DMS 273 (cell line): ENCODE results near the gene DMD.

ENCODE experiments used
- DNase-seq: peaks from one replicate; lab custom pipeline; 2025; ENCODE audit not compliant: unreplicated experiment; lab: John Stamatoyannopoulos, UW

Gene DMD

GRCh38 chrX:31215277-31215815 is 1996.0 kb downstream of the DMD start:
- DNase-seq: no peak

- peak; percentile 43 for DNase-seq
Observed at GRCh38 chrX:31213941-31214340, 1997.4 kb downstream of the DMD start.

- DNase-seq: no peak
Observed at GRCh38 chrX:31212856-31213748, 1998.2 kb downstream of the DMD start.

GRCh38 chrX:31209005-31209628 is 2002.2 kb downstream of the DMD start:
- no peak for DNase-seq

GRCh38 chrX:31201503-31201902 is 2009.8 kb downstream of the DMD start:
- no peak for DNase-seq

GRCh38 chrX:31200430-31200829 is 2010.9 kb downstream of the DMD start:
- no peak for DNase-seq

GRCh38 chrX:31199840-31200114 is 2011.6 kb downstream of the DMD start:
- no peak for DNase-seq

- DNase-seq: no peak
Observed at GRCh38 chrX:31199056-31199839, 2012.1 kb downstream of the DMD start.

- no peak for DNase-seq
Observed at GRCh38 chrX:31190221-31190975, 2021.0 kb downstream of the DMD start.

- DNase-seq: no peak
Observed at GRCh38 chrX:31186693-31187338, 2024.5 kb downstream of the DMD start.

GRCh38 chrX:31185884-31186283 is 2025.5 kb downstream of the DMD start:
- DNase-seq: no peak

- no peak for DNase-seq
Observed at GRCh38 chrX:31181377-31182000, 2029.9 kb downstream of the DMD start.

GRCh38 chrX:31179203-31179602 is 2032.1 kb downstream of the DMD start:
- no peak for DNase-seq

GRCh38 chrX:31178769-31179125 is 2032.6 kb downstream of the DMD start:
- no peak for DNase-seq

GRCh38 chrX:31178064-31178768 is 2033.1 kb downstream of the DMD start:
- no peak for DNase-seq

- no peak for DNase-seq
Observed at GRCh38 chrX:31170792-31171191, 2040.6 kb downstream of the DMD start.

GRCh38 chrX:31168551-31168950 is 2042.8 kb downstream of the DMD start:
- no peak for DNase-seq

- DNase-seq: no peak
Observed at GRCh38 chrX:31166832-31167231, 2044.5 kb downstream of the DMD start.

- no peak for DNase-seq
Observed at GRCh38 chrX:31166416-31166815, 2044.9 kb downstream of the DMD start.
